ENCODE results near the gene CEP152.

The CEP152 gene

DNA sequence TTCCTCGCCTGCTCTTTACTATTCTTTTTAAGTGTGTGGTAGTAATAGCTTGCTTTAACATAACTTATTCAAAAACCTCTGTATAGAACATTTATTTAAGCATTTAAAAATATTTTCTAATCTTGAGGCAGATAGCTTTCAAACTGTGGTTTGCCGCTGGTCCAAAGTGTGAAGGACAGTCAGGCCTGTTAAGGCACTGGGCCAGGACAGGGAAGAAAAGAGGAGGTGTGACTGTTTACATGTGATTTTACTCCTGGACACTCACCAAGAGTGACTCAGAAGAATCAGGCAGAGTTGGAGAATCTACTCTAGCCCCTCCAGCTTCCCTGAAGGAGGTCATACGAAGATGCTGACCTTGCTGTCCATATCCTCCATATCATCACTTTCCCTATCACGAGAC, 44.7 kb downstream of the CEP152 start:
- DNase-seq = no peak

- no peak for DNase-seq
These were observed 45.8 kb downstream of the CEP152 start for GRCh38 chr15:48765022-48765421.

GRCh38 chr15:48761393-48762158, 49.3 kb downstream of the CEP152 start:
- no peak for DNase-seq

DNA sequence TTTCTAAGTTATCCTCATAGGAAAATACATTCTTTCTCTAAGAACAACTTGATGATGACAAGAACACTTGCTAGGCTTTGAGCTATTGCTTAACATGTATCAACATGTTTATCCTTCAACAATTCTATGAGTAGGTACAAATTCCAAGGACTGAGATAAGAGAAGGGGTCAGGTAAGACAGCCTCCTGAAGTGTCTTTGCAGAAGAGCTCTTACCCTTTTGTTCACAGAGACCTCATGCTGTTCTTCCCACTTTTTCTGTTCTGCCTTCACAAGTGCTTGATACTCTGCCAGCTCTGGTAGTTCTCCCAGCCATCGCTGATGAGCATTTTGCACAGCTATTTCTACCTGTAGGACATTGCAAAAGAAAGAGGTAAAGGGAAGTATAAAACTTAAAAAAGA, 50.9 kb downstream of the CEP152 start:
- no peak for DNase-seq

- DNase-seq = no peak
These were observed 53.2 kb downstream of the CEP152 start for GRCh38 chr15:48757661-48758060.

- no peak for DNase-seq
These were observed 56.9 kb downstream of the CEP152 start for GRCh38 chr15:48754011-48754410.

- no peak for DNase-seq
These were observed 59.3 kb downstream of the CEP152 start for GRCh38 chr15:48751595-48751994.

DNA sequence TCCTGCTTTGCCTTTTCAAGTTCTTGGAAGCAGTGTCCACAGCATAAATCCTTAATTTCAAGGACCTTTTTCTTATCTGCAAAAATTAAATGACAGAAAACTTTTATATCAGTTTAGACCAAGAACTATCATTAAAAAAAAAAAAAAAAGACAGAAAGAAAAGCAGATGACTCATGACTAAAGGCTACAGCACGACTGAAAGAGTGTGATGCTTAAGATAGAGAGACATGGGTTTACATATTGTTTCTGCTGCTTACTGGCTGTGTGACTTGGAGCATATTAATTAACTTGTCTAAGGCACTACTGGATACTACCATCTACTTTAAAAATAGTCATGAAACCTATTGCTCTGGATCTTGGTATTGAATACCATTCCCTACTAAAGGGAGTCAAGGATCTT, 62.3 kb downstream of the CEP152 start:
- DNase-seq = no peak

DNA sequence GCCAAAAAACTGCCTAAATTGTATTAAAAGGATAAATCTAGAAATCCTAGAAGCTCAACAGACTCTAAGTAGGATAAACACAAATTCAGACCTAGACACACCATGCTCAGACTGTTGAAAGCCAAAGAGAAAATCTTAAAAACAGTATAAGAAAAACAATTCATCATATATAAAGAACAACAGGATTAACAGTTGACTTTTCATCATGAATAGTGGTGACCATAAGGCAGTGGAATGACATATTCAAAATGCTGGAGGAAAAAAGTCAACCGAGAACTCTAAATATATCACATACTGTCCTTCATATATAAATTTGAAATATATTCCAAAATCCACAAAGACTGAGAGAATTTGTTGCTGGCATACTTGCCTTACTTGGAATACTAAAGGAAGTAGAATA, 77.3 kb downstream of the CEP152 start:
- no peak for DNase-seq

DNA sequence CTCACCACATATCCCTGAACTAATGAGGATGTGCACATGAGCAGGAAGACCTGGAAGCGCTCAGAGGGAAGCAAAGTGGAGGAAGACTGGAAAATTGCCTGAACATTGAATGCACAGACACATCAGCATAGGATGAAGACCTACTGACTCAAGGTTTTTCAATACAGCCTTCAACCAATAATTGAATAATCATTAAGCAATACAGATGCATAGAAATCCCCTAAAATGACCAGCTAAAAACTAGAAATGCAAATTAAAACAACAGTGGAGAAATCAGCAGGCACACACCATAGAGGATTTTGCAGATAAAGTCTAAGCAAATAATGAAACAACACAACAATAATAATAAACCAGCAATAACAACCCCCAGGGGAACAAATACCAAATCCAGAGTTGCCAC, 80.4 kb downstream of the CEP152 start:
- DNase-seq = no peak

GRCh38 chr15:48723969-48724368, 86.9 kb downstream of the CEP152 start:
- DNase-seq = no peak

DNA sequence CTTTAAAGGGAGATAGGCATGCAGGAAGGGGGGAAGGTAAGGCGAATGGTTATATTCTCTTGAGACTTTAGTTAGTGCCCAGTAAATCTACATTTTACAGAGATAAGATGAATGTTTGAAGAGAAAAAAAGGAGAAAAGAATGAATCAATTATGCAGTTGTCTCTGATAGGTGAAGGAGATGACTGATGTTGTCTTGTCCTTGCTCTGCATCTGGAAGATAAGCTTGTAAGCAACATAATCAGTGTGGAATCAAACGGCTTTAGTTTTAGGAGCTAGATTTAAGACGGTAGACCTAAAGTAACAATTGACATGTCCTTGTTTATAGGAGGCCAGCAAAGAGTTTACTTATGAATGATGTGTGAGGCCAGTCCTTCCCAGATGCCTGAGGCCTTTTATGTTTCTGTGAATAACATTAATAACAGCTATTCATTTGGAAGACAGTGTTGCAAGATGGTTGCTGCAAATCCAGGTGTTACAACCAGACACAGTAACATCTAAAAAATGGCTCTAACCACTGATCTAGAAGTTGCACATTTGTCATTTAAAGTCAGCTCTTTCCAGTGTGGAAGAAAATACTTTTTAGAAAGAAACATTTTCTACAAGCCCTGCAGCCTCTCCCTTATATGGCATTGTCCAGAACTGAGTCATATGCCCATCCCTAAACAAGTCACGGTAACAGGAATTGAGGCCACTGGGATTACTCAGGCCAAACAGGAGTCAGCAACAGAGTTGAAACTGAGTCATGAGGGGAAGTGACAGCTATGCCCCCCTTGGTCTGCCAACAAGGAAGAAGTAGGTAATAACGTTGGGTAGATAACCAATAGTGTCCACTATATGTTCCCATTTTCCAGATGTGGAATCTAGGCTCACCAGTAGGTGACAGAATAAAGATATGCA, 87.9 kb downstream of the CEP152 start:
- DNase-seq = peak; percentile 7

- DNase-seq = no peak
These were observed 89.6 kb downstream of the CEP152 start for GRCh38 chr15:48721061-48721810.

DNA sequence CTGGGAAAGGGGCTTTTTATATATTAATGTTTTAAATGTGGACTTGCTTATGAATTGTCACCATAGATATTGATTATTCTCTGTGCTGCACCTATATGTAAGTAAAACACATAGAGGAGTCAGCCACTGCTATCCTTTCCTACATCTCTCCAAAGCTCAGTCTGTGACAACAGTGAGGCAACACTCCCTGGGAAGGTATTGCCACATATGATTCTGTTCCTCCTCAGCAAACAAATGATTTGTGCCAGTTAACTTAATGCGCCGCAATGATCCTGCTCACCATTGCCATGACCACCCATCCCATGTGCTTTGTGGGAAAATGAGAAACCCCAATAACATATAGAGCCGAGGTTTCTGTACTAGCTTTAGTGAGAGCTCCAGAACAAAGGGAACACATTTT, 90.2 kb downstream of the CEP152 start:
- no peak for DNase-seq

GRCh38 chr15:48719668-48720067, 91.2 kb downstream of the CEP152 start:
- DNase-seq = no peak

DNA sequence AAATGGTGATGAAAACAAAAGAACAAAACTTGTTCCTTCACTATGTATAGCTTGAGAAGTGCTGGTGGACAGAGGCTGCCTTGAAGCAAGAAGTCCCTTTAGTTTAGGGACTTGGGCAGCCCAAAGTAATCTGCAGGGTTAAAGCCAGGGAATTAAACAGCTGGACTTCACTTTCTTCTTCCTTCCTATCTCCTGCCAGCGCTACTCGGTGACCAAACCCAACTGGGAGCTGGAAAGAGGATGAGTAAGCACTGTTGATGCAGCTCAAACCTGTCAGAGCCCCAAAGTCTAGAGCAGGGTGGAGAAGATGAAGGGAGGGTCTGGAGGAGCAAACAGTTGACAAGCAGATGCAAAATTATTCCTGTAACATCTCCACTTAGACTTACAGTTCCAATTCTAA, 92.2 kb downstream of the CEP152 start:
- no peak for DNase-seq

GRCh38 chr15:48717458-48717857, 93.4 kb downstream of the CEP152 start:
- DNase-seq = no peak

- DNase-seq = no peak
These were observed 98.3 kb downstream of the CEP152 start for GRCh38 chr15:48712546-48712945.

GRCh38 chr15:48710952-48711495, 99.8 kb downstream of the CEP152 start:
- peak; percentile 61 for DNase-seq

- no peak for DNase-seq
These were observed 102.2 kb downstream of the CEP152 start for GRCh38 chr15:48708641-48709040.

DNA sequence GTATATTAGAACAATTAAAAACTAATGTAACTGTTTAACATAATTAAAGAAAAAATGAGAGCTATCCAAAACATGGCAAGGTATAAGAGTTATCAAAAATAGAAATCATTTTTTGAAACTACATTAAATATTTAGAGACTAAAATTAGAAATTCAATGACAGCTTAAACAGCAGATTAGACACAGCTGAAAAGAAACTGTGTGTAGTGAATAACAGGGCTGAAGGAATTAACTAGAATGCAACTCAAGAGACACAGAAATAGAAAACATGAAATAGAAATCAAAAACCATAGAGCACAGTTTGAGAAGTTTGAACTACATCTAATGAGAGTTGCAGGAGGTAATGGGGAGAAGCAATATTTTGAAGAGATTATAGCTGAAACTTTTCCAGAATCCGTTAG, 105.5 kb downstream of the CEP152 start:
- no peak for DNase-seq

DNA sequence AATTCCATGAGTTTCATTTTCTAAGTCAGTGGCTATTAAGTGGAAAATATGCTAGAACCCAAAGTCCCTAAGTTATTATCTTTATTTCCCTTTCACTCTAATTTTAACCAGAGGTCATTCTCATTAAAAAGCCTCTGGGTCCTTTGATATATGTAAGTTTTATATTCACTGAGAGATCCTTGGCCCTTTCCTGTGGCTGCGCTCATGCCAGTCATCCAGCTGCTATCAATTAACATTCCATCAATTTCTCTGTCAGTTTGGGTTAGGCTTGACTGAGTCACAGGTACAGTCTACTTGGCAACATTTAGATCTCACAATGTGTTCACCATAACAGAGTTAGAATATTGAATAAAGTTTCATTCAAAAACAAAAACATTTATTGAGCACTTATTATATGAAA, 107.3 kb downstream of the CEP152 start:
- DNase-seq = no peak

DNA sequence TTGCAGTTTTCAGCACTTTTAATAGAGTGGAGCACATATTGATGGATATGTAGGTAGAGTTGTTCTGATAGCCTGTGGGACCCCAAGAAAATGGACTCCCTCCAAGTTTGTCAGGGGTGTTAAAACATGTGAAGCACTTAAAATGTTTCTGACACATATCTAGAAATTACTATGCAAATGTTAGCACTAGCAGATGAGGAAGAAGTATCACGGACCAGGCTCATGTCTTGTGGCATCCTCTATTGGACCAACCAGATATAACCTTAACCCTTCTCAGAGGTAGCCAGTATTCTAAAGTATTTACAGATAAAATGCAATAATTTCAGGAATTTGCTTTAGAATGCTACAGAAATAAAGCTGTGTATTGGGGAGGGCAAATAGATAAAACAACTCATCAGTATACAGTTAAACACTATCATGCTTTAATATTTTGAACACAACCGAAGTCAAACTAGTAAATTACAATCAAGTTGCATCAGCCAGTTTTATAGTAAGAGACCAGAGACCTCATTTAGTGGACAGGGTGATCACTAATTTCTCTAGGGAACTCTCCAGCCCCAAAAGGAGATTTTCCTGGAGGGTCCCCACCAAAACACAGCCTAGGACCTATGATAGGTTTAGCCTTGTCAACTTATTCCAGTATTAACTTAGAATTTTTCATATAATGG, 108.2 kb downstream of the CEP152 start:
- no peak for DNase-seq

All from MV-4-11 (cell line).